PC-3 (cell line): ENCODE results near the gene SLK. TPM values are rescaled to one million over a fixed set of nuclear protein-coding genes. Genes with fewer than 3 reads are reported as not detected.

Experiments used
- ATAC-seq: fragments of 200-7000 bp; cut with Tn5 transposase; 2 replicates; pipeline ENCODE4 v1.9.1; 2020; ENCODE audit warnings: mild to moderate bottlenecking, moderate library complexity
- BruUV-seq: library from RNA; stranded (reverse); fragments of 400-500 nt; replicated peaks from 2 replicates; lab custom pipeline; 2021; lab: Mats Ljungman, UMichigan
- CTCF ChIA-PET: fragments of 300-600 bp; sonication (Branson Sonifier 250); formaldehyde crosslinking; loops from one replicate; lab custom pipeline; 2022; ENCODE audit warnings: antibody characterized with exemption; lab: Charles Lee
- POLR2A ChIA-PET: fragments of 300-600 bp; sonication (Branson Sonifier 250); formaldehyde crosslinking; loops from one replicate; lab custom pipeline; 2022; ENCODE audit warnings: antibody characterized with exemption; ENCODE audit not compliant: unreplicated experiment; lab: Charles Lee
- DNase-seq: peaks from one replicate; pipeline ENCODE4 v3.0.0-alpha.2; 2015
- H2AFZ ChIP-seq: fragments of 300-600 bp; sonication (generic); 2 replicates; pipeline ENCODE4 v1.6.0; 2016; ENCODE audit warnings: antibody characterized with exemption, low read length
- H3F3A ChIP-seq: fragments of 300-600 bp; sonication (generic); one replicate; pipeline ENCODE4 v1.6.0; 2017; ENCODE audit warnings: antibody characterized with exemption, low read length, control low read depth, mild to moderate bottlenecking; ENCODE audit not compliant: unreplicated experiment
- H3K27ac ChIP-seq: fragments of 300-600 bp; sonication (generic); 2 replicates; pipeline ENCODE4 v1.5.1; 2016; ENCODE audit warnings: mild to moderate bottlenecking, low read length
- H3K27me3 ChIP-seq: fragments of 300-600 bp; sonication (generic); 2 replicates; pipeline ENCODE4 v1.6.1; 2016; ENCODE audit warnings: low read length, mixed read lengths
- H3K36me3 ChIP-seq: fragments of 300-600 bp; sonication (generic); 2 replicates; pipeline ENCODE4 v1.6.1; 2016; ENCODE audit warnings: low read depth, mixed run types, low read length, mixed read lengths
- H3K4me1 ChIP-seq: fragments of 300-600 bp; sonication (generic); 2 replicates; pipeline ENCODE4 v1.5.1; 2016; ENCODE audit warnings: low read length; ENCODE audit not compliant: insufficient read depth
- H3K4me2 ChIP-seq: fragments of 300-600 bp; sonication (generic); 2 replicates; pipeline ENCODE4 v1.6.0; 2016; ENCODE audit warnings: low read length
- H3K4me3 ChIP-seq: fragments of 300-600 bp; sonication (generic); 2 replicates; pipeline ENCODE4 v1.5.1; 2016; ENCODE audit warnings: mild to moderate bottlenecking, low read length, mixed read lengths
- H3K79me2 ChIP-seq: fragments of 300-600 bp; sonication (generic); 2 replicates; pipeline ENCODE4 v1.6.1; 2017; ENCODE audit warnings: low read length, mixed read lengths
- H3K9ac ChIP-seq: fragments of 300-600 bp; sonication (generic); 2 replicates; pipeline ENCODE4 v1.6.0; 2016; ENCODE audit warnings: mild to moderate bottlenecking, low read length
- H3K9me2 ChIP-seq: fragments of 300-600 bp; sonication (generic); replicated peaks from 2 replicates; pipeline ENCODE4 v1.6.1; 2016; ENCODE audit warnings: mixed run types, low read length, mixed read lengths
- H3K9me3 ChIP-seq: fragments of 300-600 bp; sonication (generic); 2 replicates; pipeline ENCODE4 v1.6.1; 2016; ENCODE audit warnings: low read length, mixed read lengths
- H4K20me1 ChIP-seq: fragments of 300-600 bp; sonication (generic); 2 replicates; pipeline ENCODE4 v1.6.1; 2016; ENCODE audit warnings: low read length, mixed read lengths
- CTCF ChIP-seq: fragments of 300-600 bp; sonication (generic); conservative IDR thresholded peaks from 2 replicates; pipeline ENCODE4 v1.5.1; 2017; ENCODE audit warnings: antibody characterized with exemption, low read depth, mild to moderate bottlenecking, low read length
- EZH2 ChIP-seq: fragments of 300-600 bp; sonication (generic); IDR thresholded peaks from one replicate; pipeline ENCODE4 v1.6.1; 2017; ENCODE audit warnings: antibody characterized with exemption, mild to moderate bottlenecking, low read length; ENCODE audit not compliant: unreplicated experiment
- EZH2phosphoT487 ChIP-seq: fragments of 300-600 bp; sonication (generic); IDR thresholded peaks from 2 replicates; pipeline ENCODE4 v1.6.1; 2018; ENCODE audit warnings: mild to moderate bottlenecking, antibody characterized with exemption, low read length, borderline replicate concordance
- intact Hi-C: fragments of 100-400 bp; cut with micrococcal nuclease; formaldehyde crosslinking; loops from 2 replicates; pipeline ENCODE4 v1.9.0; 2023
- total RNA-seq: library from RNA; depleted of rRNA; stranded (reverse); fragments of >200 nt; gene quantifications from 2 replicates; pipeline ENCODE4 v1.2.3, GENCODE V29; 2014

SLK gene
- total RNA-seq, 1 experiment from 2014 or later = 20.2 TPM

DNA sequence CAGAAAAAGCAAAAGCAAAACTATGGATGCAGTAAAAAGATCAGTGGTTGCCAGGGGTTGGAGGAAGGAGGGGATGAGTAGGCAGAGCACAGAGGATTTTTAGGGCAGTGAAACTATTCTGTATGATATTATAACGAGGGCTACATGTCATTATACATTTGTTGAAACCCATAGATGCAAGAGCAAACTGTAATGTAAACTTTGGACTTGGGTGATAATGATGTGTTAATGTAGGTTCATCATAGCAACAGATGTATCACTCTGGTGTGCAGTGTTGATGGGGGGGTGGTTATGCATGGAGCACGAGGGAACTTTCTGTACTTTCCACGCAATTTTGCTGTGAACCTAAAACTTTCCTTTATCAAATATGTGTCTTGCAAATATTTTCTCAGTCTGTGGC lies 23.2 kb downstream of the SLK start:
- H3K4me1 ChIP-seq = peaks cover 12% of the 10 kb centered on the region; the same call in 1 of the 2 replicates
- no TSS peak for BruUV-seq
- intact Hi-C loops = no loop called here
- H3K79me2 ChIP-seq = peaks cover 40% of the 10 kb centered on the region
- no peaks in the 10 kb centered on the region for H3K27me3 ChIP-seq
- TF ChIP-seq EZH2 (no peak), EZH2phosphoT487 (no peak), CTCF (no peak)
- no peak overlapping the region for H3K4me3 ChIP-seq
- H3K4me2 ChIP-seq = no peak overlapping the region
- CTCF ChIA-PET = no interaction called here
- no peaks in the 10 kb centered on the region for H3K9me2 ChIP-seq
- DNase-seq (no peak), ATAC-seq (no peak)
- H4K20me1 ChIP-seq = no peaks in the 10 kb centered on the region
- peaks cover 4% of the 10 kb centered on the region; the same call in 1 of the 2 replicates for H3K36me3 ChIP-seq
- H3K9ac ChIP-seq = no peak overlapping the region
- no peaks in the 10 kb centered on the region for H3K9me3 ChIP-seq
- no peaks in the 10 kb centered on the region for H3F3A ChIP-seq
- H3K27ac ChIP-seq = no peak overlapping the region
- POLR2A ChIA-PET = no interaction called here
- no peak overlapping the region for H2AFZ ChIP-seq

DNA sequence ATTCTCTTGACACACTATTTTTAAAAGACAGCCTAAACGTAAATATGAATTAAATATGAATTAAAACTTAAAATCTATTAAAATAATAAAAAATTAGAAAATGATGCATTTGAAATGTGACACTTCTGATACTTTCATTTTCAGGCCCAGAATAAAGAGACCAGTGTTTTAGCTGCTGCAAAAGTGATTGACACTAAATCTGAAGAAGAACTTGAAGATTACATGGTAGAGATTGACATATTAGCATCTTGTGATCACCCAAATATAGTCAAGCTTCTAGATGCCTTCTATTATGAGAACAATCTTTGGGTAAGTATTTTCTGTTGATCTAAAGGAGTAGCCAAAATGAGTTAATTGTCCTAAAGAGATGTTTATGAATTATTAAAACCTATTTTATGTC lies 23.6 kb downstream of the SLK start:
- H3K4me1 ChIP-seq = peaks cover 12% of the 10 kb centered on the region; the same call in 1 of the 2 replicates
- H3F3A ChIP-seq = no peaks in the 10 kb centered on the region
- ChIA-PET POLR2A (no interaction called here), CTCF (no interaction called here)
- BruUV-seq = no TSS peak
- no peak for ATAC-seq
- no peak overlapping the region for H3K27ac ChIP-seq
- H3K9me2 ChIP-seq = no peaks in the 10 kb centered on the region
- intact Hi-C loops = no loop called here
- no peak overlapping the region for H3K4me2 ChIP-seq
- peaks cover 4% of the 10 kb centered on the region; the same call in 1 of the 2 replicates for H3K36me3 ChIP-seq
- DNase-seq = no peak
- TF ChIP-seq EZH2phosphoT487 (no peak), EZH2 (no peak), CTCF (no peak)
- H3K9ac ChIP-seq = no peak overlapping the region
- no peak overlapping the region for H2AFZ ChIP-seq
- no peaks in the 10 kb centered on the region for H4K20me1 ChIP-seq
- no peaks in the 10 kb centered on the region for H3K9me3 ChIP-seq
- H3K79me2 ChIP-seq = peaks cover 36% of the 10 kb centered on the region
- H3K27me3 ChIP-seq = no peaks in the 10 kb centered on the region
- H3K4me3 ChIP-seq = no peak overlapping the region

GRCh38 chr10:103991393-103992128 lies 24.6 kb downstream of the SLK start:
- ChIA-PET POLR2A (interaction anchor here (0.5 to 0.7 kb wide), 2 partner anchors 70 to 129 kb away, joined by 10 to 12 read pairs; no protein-coding TSS in a partner anchor), CTCF (no interaction called here)
- DNase-seq (peak; percentile 51), ATAC-seq (peak; percentile 84)
- H3K9ac ChIP-seq = no peak overlapping the region
- no TSS peak for BruUV-seq
- H3K27me3 ChIP-seq = no peaks in the 10 kb centered on the region
- TF ChIP-seq CTCF = no peak
- TF ChIP-seq EZH2 = no peak
- TF ChIP-seq EZH2phosphoT487 = no peak
- no peak overlapping the region for H2AFZ ChIP-seq
- 0 out of 2 replicates have a peak overlapping the region, but pooled peaks have one; percentile 2 for H3K4me2 ChIP-seq
- peaks cover 4% of the 10 kb centered on the region; the same call in 1 of the 2 replicates for H3K36me3 ChIP-seq
- peaks cover 12% of the 10 kb centered on the region; the same call in 1 of the 2 replicates for H3K4me1 ChIP-seq
- no peak overlapping the region for H3K4me3 ChIP-seq
- H3K9me2 ChIP-seq = no peaks in the 10 kb centered on the region
- H4K20me1 ChIP-seq = no peaks in the 10 kb centered on the region
- no peaks in the 10 kb centered on the region for H3K9me3 ChIP-seq
- intact Hi-C loops = no loop called here
- H3K79me2 ChIP-seq = peaks cover 27% of the 10 kb centered on the region
- H3K27ac ChIP-seq = no peak overlapping the region
- no peaks in the 10 kb centered on the region for H3F3A ChIP-seq
